Measurements from ENCODE around the gene HBE1. TPM values are rescaled to one million over a fixed set of nuclear protein-coding genes. Genes with fewer than 3 reads are reported as not detected.

Gene HBE1
- total RNA-seq, 1 donor from 2014 or later: not detected

DNA sequence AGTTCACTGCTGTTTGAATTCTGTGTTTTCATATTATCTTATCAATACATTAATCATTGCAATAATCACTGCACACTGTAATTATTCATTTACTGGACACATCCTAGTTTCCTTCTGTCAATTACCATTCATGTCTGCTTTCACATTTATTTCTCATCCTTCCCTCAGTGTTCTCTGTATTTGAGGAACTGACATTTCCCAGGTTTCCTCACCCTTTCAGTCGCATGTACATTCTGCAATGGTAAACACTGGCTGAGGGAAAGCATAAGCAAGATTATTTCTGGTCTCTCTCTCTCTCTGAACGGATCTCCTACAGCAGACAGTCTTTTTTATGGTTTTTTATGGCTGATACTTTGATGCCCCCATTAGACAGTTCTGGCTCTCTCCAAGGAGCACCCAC is 31.3 kb downstream of the HBE1 start:
- no peaks in the 10 kb centered on the region for H3K9me3 Mint-ChIP-seq
- no peaks in the 10 kb centered on the region for H4K20me1 ChIP-seq (ENCODE audit: low read depth)
- H3K27me3 ChIP-seq: no peaks in the 10 kb centered on the region
- H3K27ac Mint-ChIP-seq: no peak overlapping the region
- H3K27ac ChIP-seq: no peak overlapping the region
- no peak overlapping the region for H3K4me3 Mint-ChIP-seq
- H3K36me3 ChIP-seq: no peaks in the 10 kb centered on the region
- H3K79me2 ChIP-seq (ENCODE audit: low read depth): no peaks in the 10 kb centered on the region
- TF ChIP-seq, protein P1, sequence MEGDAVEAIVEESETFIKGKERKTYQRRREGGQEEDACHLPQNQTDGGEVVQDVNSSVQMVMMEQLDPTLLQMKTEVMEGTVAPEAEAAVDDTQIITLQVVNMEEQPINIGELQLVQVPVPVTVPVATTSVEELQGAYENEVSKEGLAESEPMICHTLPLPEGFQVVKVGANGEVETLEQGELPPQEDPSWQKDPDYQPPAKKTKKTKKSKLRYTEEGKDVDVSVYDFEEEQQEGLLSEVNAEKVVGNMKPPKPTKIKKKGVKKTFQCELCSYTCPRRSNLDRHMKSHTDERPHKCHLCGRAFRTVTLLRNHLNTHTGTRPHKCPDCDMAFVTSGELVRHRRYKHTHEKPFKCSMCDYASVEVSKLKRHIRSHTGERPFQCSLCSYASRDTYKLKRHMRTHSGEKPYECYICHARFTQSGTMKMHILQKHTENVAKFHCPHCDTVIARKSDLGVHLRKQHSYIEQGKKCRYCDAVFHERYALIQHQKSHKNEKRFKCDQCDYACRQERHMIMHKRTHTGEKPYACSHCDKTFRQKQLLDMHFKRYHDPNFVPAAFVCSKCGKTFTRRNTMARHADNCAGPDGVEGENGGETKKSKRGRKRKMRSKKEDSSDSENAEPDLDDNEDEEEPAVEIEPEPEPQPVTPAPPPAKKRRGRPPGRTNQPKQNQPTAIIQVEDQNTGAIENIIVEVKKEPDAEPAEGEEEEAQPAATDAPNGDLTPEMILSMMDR (IDR thresholded peaks at IDR 0.05): no peak
- no peak for TF ChIP-seq EZH2 (IDR thresholded peaks at IDR 0.05)
- no peak for TF ChIP-seq EZH2phosphoT487 (IDR thresholded peaks at IDR 0.05)
- no peaks in the 10 kb centered on the region for H3K36me3 Mint-ChIP-seq
- no peak overlapping the region for H2AFZ ChIP-seq (replicated peaks)
- H3K9ac ChIP-seq: no peak overlapping the region
- DNase-seq (ENCODE audit: low spot score): no peak
- H3K4me1 ChIP-seq: no peaks in the 10 kb centered on the region
- H3F3A ChIP-seq (ENCODE audit: low read depth): no peaks in the 10 kb centered on the region
- peaks cover 2% of the 10 kb centered on the region for H3K27me3 Mint-ChIP-seq (ENCODE audit: insufficient read depth, low read depth)
- H3K9me3 ChIP-seq (ENCODE audit: low read depth): no peaks in the 10 kb centered on the region
- no peak overlapping the region for H3K4me3 ChIP-seq
- no peaks in the 10 kb centered on the region for H3K4me1 Mint-ChIP-seq
- H3K4me2 ChIP-seq: no peak overlapping the region

DNA sequence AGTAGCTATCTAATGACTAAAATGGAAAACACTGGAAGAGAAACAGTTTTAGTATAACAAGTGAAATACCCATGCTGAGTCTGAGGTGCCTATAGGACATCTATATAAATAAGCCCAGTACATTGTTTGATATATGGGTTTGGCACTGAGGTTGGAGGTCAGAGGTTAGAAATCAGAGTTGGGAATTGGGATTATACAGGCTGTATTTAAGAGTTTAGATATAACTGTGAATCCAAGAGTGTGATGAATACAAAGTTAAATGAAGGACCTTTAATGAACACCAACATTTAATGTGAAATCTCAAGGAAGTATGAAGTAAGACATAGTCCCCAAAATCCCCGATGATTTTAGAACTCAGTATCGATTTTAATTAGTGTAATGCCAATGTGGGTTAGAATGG is 32.3 kb downstream of the HBE1 start:
- no peak for DNase-seq (ENCODE audit: low spot score)
- Mint-ChIP-seq H3K36me3 (no peaks in the 10 kb centered on the region), H3K27ac (no peak overlapping the region), H3K4me3 (no peak overlapping the region), H3K4me1 (no peaks in the 10 kb centered on the region), H3K9me3 (no peaks in the 10 kb centered on the region), H3K27me3 (ENCODE audit: insufficient read depth, low read depth) (peaks cover 2% of the 10 kb centered on the region)
- Histone ChIP-seq H3K9me3 (ENCODE audit: low read depth) (no peaks in the 10 kb centered on the region), H3K9ac (no peak overlapping the region), H3K4me3 (no peak overlapping the region), H3K36me3 (no peaks in the 10 kb centered on the region), H3K79me2 (ENCODE audit: low read depth) (no peaks in the 10 kb centered on the region), H3F3A (ENCODE audit: low read depth) (no peaks in the 10 kb centered on the region), H3K4me2 (no peak overlapping the region), H3K4me1 (no peaks in the 10 kb centered on the region), H2AFZ (replicated peaks) (no peak overlapping the region), H4K20me1 (ENCODE audit: low read depth) (no peaks in the 10 kb centered on the region), H3K27ac (no peak overlapping the region), H3K27me3 (no peaks in the 10 kb centered on the region)
- no peak for TF ChIP-seq EZH2 (IDR thresholded peaks at IDR 0.05)
- no peak for TF ChIP-seq EZH2phosphoT487 (IDR thresholded peaks at IDR 0.05)
- TF ChIP-seq, protein P1 (IDR thresholded peaks at IDR 0.05): no peak

DNA sequence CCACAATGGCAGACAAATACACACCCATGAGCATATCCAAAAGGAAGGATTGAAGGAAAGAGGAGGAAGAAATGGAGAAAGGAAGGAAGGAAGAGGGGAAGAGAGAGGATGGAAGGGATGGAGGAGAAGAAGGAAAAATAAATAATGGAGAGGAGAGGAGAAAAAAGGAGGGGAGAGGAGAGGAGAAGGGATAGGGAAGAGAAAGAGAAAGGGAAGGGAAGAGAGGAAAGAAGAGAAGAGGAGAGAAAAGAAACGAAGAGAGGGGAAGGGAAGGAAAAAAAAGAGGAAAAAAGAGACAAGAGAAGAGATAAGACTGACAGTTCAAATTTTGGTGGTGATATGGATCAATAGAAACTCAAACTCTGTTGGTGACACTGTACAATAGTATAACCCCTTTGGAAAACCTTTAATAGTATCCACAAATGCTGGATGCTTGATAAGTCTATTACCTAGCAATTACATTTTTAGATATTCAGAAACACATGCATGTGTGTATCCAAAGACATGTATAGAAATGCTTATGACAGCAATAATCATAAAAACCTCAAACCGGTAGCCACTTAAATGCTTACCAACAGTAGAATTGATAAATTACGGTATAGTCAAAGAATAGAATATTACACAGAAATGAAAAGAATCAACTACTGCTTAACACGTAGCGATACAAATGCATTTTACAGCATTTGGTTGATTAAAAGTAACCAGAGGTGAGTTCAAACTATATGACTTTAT is 34.2 kb downstream of the HBE1 start:
- H3K27ac ChIP-seq: no peak overlapping the region
- H3K4me1 ChIP-seq: no peaks in the 10 kb centered on the region
- TF ChIP-seq EZH2 (IDR thresholded peaks at IDR 0.05) (no peak), EZH2phosphoT487 (IDR thresholded peaks at IDR 0.05) (no peak)
- TF ChIP-seq, protein P1 (IDR thresholded peaks at IDR 0.05): no peak
- H3K27me3 ChIP-seq: no peaks in the 10 kb centered on the region
- Mint-ChIP-seq H3K27me3 (ENCODE audit: insufficient read depth, low read depth) (peaks cover 2% of the 10 kb centered on the region), H3K27ac (no peak overlapping the region), H3K9me3 (no peaks in the 10 kb centered on the region), H3K4me1 (no peaks in the 10 kb centered on the region), H3K4me3 (no peak overlapping the region), H3K36me3 (no peaks in the 10 kb centered on the region)
- H3K4me2 ChIP-seq: no peak overlapping the region
- no peak overlapping the region for H2AFZ ChIP-seq (replicated peaks)
- no peaks in the 10 kb centered on the region for H3K79me2 ChIP-seq (ENCODE audit: low read depth)
- no peaks in the 10 kb centered on the region for H3K36me3 ChIP-seq
- no peak overlapping the region for H3K4me3 ChIP-seq
- no peaks in the 10 kb centered on the region for H4K20me1 ChIP-seq (ENCODE audit: low read depth)
- DNase-seq (ENCODE audit: low spot score): no peak
- no peaks in the 10 kb centered on the region for H3F3A ChIP-seq (ENCODE audit: low read depth)
- H3K9ac ChIP-seq: no peak overlapping the region
- no peaks in the 10 kb centered on the region for H3K9me3 ChIP-seq (ENCODE audit: low read depth)
